ENCODE results near the gene LSAMP.
A peak's percentile ranks its signal among the peaks of the same experiment; 100 is the strongest.
"Not testable (repeated sequence)": the region's sequence is repeated elsewhere in the genome, so short reads cannot be mapped to it uniquely, and the experiment has no call there.

LSAMP gene

DNA sequence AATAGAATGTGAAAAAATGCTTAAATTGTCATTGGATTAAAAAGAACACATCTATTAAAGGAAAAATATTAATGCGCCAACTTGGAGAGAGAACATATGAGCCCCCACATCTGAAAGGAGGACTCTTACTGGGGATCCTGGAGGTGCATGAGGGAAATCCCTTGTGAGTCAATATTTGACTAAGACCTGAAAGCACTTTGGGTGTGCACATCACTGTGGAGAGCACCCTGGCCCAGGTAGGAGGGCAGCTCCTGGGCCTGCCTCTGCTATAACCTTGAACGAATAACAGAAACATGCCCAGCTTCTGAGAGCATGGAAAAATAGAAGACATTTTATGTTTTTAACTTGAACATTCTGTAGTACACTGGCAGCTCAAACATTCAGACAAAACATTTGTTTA, 622.2 kb downstream of the LSAMP start:
- no peak for DNase-seq

DNA sequence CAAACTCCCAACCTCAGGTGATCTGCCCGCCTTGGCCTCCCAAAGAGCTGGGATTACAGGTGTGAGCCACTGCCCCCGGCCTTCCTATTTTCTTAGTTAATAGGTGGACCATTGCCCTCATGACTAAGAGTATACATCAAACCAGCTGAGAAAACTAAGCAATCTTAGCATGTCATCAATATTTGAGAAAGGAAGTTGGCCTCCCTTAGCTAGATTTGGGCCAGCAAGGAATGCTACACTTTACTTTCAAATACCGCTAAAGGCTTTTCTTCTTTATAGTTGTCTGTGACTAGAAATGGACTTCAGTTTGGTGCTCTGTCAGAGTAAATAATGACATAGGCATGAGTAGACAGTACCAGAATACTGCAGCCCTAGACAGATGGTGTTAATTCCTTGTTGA, 622.7 kb downstream of the LSAMP start:
- DNase-seq: no peak

DNA sequence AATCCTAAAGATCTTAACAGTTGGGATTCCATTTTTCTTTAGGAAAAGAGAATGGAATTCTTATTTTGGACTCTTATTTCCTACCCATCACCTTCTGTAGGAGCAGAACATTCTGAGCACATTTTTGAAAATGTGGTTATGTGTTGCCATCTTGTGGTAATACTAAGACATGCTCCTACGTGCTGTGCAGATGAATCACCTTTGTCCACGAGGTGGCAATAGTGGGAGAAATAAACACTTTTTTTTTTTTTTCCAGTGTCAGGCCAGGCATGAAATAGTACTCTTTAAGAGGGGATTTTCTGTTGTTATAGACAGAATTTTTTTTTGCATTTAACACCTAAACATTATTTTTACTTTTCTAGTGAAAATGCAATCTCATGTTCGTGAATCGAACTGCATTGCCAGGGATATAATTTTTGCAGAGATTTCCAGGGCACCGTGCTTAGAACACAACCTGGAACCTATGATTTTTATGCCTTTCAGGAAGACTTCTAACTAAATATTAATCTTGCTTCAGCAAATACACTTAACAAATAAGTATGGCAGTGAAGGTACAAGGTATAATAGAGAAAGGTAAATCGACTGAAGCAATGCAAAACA, 625.4 kb downstream of the LSAMP start:
- peak; percentile 42 to 46 for DNase-seq

DNA sequence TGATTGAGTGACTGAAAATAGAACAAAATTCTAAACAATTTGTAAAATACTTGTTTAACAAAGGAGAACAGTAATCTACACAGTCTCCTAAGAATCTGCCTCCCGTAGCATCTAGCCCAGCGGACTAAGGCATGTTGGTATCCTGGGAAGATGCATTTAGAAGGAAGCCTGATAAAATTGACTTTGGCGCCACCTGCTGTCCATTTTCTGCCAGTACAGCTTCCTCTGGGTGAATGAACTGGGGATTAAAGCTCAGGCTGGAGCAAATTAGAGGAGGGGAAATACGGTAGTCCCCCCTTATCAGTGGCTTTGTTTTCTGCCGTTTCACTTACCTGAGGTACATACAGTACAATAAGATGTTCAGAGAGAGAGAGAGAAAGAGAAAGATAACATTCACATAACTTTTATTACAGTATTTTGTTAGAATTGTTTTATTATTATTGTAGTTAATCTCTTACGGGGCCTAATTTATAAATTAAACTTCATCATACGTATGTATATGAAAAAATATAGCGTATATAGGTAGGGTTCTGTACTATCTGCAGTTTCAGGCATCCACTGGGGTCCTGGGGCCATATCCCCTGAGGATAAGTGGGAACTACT, 630.4 kb downstream of the LSAMP start:
- peak; percentile 56 to 70 for DNase-seq

DNA sequence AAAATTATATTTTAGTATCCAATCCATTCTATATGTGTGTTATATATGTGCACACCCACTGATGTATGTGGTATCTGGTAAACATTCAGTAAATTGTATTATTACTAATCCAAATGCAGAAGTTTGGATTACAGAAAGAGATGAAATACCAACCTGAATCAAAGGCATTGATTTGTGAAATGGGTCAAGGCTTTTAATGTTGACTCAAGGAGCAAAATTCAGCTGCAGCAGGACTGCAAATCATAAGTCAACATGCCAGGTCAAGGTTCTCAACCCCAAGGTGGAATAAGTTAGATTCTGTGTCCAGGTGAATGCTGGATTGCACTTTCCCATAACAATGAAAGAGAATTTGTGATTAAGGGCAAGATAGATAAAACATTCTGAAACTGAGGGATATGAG, 631.3 kb downstream of the LSAMP start:
- DNase-seq: no peak

DNA sequence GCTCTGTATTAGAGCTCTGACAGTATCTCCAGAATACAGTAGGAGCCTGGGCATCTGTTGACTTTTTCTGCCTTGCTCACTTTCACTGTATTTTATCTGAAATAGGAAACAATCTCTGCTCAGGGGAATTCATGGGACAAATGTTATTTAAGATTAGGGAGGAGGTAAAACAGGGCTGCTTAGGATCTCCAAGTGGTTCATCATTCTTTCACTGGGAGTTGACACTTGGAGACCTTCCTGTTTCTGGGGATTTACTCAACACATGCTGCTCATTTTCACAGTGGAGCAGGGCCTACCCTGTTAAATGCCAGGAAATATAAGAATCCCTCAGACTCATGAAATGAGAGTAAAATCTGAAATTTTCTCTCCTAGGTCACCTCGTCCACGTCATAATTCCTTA, 636.5 kb downstream of the LSAMP start:
- DNase-seq: no peak

DNA sequence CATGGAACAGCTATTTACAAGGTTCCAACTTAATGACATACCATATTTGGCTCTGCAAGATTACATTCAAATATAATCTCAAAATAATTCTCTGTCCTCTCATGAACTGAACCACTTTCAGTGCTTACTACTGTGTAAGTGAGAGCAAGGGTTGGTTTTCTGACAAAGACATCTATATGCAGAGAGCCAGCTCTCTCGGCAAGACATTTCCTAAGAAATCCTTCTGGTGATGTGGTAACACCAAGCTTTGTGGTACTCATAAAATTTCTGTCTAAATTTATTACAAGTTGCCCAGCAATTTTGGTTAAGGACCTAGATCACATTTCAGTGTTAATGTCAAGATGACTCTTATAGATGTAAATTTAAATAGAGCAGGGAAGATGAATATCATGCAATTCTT, 637.0 kb downstream of the LSAMP start:
- no peak for DNase-seq

DNA sequence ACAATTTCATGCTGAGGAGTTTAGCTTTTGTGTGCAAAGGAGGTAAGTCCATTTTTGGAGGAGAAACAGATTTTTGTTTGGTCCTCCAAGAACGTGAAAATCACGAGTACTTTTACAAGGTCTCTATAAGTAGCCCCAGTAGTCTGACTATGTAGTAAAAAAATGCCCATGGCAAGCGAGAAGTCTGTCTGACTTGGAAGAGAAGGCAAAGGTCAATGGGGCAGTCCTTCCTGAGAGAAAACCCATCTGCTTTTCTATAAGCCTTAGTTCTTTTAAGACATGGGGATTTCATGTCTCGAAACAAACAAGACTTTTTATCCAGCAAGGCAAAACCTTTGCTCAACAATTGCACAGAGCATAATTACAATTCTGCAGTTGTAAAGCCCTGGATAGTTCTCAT, 638.8 kb downstream of the LSAMP start:
- no peak for DNase-seq

DNA sequence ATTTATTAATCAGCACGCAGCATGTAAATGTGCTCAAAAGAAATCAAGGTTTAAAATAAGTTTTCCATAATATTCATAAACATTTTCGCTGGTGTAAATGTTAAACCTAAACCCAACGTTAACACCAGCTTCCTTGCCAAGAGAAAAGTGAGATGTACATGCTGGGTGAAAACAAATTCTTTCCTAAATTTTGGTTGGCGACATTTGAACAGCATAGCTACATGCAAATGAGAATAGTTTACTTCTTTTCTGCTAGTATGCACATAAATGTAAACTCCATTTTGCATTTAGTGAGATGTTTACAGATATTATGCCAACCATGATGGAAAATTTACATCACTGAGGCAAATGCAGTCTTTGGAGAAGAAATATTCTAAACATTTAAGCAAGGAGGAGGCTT, 639.8 kb downstream of the LSAMP start:
- no peak for DNase-seq

DNA sequence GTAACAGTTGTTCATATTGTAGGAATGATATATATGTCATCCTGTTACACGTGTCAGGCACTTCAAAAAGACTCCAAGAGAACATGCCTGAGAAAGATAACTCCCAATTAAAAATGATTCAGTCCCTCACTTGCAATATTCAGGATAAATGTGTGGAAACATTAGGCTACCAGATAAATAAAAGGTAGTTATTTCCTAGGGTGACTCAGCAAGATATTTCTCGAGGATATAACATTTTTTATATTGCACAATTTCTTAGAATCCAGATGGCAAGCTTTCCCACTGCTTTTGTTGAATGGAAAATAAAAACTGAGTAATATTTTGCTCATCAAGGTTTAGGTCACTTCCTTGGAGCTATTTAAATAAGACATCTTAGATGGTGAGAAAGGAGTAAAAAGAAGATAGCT, 640.6 kb downstream of the LSAMP start:
- no peak for DNase-seq

DNA sequence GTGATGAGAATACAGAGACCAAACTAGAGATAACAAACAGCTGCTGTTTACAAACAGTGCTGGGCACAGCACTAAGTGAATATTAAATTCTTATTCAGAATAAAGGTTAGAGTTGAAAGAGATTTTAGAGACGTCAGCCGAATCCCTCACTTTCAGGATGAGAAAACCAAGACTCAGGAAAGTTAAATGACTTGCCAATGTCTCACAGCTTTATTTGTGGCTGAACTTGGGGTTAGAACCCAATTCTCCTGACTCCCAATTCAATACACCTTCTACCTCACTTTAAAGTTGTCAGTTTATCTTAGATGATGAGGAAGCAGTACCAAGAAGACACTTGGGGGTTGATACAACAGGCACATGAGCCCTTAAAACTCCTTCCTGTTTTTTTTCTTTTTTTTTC, 641.1 kb downstream of the LSAMP start:
- no peak for DNase-seq

DNA sequence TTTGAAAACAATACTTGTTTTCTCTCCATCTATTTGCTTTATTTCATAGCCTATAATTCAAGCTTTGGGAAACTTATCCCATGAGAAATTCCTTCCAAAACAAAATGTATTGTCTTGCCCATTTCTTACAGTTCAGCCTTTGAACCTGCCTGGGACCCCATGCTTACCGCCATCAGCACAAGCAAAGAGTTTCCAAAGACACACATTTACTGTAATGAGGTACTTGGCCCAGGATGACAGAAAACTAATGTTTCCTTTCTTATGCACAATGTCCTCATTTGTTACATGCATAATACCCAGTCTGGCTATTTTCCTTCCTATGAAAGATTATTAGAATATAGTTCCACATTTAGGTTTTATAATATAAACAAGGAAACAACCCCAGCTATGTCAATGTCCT, 641.6 kb downstream of the LSAMP start:
- no peak for DNase-seq

DNA sequence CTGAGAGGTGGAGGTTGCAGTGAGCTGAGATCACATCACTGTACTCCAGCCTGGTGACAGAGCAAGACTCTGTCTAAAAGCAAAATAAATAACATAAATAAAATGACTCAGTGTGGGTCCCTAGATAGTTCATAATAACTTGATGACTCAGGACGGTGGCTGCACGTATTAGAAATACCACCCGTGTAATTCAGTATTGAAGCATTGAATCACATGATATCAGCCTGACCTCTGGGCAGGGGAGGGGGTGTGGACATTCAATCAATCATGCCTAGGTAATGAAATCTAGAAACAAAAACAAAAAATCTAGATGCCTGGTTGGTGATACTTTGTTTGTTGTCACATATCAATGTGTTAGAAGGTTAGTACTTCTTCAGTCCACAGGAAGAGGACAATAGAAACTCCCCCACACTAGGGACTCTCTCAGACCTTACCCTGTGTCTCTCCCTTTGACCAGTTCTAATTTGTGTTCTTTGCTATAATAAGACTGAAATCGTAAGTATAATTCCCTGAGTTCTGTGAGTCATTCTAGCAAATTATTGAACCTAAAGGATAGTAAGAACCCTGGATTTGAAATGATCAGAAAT, 644.7 kb downstream of the LSAMP start:
- DNase-seq: no peak

DNA sequence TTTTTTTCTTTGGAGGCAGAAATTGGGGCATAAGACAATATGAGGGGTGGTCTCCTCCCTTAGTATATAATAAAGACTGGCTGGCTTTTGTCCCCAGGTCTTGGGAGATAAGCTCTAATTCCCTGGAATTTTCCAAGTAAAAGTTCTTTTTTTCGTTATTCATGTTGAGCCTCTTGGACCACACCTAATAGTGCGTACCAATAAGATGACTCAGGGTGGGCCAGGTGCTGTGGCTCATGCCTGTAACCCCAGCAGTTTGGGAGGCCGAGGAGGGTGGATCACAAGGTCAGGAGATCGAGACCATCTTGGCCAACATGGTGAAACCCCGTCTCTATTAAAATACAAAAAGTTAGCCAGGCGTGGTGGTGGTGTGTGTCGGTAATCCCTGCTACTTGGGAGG, 645.2 kb downstream of the LSAMP start:
- not testable (repeated sequence) for DNase-seq

DNA sequence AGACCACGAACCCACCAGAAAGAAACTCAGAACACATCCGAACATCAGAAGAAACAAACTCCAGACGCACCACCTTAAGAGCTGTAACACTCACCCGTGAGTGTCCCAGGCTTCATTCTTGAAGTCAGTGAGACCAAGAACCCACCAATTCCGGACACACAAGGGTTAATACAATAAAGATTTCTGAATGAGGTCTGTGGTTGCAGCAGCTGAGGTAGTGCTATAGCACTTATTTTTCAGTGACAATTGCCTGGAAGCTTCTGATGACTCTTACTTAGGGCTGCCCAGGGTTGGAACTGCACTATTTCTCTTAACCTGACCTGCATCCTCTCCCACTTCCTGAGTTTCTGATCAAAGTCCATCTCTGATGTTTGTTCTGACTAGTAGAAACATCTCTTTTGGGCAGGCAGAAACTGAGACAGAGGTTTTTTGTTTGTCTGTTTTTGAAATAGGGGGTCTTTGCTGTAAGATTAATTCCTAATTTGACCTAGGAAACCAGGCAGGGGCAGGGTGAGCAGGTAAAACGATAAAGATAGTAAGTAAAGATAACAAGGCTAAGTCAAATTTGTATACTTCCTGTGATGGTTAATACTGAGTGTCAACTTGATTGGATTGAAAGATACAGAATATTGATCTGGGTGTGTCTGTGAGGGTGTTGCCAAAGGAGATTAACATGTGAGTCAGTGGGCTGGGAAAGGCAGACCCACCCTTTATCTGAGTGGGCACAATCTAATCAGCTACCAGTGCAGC, 652.9 kb downstream of the LSAMP start:
- no peak for DNase-seq

DNA sequence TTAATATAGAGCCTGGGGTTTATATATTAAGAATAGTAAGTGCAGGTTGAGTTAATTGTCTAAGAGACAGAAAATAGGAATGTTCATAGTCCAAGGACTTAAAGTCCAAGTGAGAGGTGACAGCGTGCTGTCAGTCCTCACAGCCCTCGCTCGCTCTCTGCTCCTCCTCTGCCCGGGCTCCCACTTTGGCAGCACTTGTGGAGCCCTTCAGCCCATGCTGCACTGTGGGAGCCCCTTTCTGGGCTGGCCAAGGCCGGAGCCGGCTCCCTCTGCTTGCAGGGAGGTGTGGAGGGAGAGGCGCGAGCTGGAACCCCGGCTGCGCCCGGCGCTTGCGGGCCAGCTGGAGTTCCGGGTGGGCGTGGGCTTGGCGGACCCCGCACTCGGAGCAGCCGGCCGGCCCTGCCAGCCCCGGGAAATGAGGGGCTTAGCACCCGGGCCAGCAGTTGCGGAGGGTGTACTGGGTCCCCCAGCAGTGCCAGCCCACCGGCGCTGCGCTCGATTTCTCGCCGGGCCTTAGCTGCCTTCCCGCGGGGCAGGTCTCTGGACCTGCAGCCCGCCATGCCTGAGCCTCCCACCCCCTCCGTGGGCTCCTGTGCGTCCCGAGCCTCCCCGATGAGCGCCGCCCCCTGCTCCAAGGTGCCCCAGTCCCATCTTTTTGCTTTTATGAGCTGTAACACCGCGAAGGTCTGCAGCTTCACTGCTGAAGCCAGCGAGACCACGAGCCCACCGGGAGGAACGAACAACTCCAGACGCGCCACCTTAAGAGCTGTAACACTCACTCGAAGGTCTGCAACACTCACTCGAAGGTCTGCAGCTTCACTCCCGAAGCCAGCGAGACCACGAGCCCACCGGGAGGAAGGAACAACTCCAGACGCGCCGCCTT, 653.8 kb downstream of the LSAMP start:
- not testable (repeated sequence) for DNase-seq

DNA sequence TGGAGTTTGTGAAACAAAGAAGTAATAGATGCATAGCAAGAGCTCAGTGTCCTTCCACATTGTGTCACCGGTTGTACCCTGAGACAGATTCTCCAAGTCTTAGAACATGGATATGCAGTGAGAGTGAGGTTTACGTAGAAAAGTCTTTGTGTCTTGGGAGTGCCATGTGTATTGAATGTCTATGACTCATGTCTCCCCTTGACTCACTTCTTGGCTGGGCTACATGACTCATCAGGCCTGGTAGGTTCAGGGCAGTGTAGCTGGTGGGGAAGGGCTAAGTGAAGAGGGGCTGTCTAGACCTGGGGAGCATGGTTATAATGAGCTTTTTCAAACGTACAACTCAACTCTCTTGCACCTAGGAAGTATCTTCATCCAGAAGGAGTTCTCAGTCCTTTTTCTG, 654.5 kb downstream of the LSAMP start:
- peak; percentile 46 to 53 for DNase-seq

DNA sequence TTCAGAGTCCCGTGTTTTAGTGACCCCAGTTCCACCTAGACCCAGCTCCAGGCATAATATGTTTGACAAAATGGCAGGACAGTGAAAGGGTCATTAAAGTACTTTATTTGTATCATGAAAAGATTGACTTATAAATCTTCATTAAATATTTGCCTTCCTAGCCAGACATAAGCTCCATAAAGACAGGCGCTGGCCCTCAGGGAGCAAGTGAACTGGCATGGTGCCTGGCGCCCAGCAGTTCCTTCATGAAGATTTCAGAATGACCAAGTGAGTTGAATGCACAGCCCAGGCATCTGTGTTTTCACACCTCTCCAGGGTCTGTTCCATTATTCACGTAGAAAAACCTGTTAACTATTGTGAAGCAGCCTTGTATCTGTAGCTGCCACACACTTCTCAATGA, 655.8 kb downstream of the LSAMP start:
- no peak for DNase-seq

DNA sequence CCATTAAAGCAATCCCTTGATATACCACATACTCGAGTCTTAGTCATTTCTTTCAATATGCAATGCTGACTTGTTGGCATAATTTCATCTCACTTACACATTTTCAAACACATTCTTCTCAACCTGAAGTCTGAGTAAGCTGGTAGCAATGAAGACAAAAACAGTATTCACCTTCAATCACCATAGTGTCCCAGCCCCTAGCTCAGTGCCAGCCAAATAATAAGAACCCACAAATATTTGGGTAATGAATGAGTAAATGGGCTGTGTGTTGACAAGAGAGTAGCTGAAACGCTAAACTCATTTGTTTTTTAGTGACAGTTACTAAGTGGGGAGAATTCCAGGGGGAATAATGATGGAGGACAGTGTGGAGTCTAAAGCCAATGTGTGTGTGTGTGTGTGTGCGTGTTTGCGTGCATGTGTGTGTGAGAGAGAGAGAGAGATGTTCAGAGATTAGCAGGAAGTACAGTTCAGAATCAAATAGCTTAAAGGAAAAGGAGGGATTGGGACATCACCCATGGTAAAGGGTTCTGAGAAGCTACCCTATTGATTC, 656.3 kb downstream of the LSAMP start:
- DNase-seq: no peak

DNA sequence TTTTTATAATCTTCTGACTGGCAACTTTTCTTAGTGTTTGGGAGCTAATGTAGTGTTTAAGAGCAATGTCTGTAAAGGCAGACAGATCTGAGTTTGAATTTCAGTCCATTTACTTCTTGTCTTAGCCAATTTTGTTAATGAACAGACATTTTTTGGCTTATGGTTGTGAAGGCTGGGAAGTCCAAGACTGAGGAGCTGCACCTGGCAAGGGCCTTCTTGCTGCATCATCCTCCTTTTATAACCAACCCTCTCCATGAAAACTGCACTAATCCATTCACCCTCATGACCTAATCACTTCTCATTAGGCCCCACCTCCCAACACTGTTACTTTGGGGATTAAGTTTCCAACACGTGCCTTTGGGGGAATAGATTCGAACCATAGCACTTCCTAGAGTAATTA, 657.5 kb downstream of the LSAMP start:
- DNase-seq: no peak

DNA sequence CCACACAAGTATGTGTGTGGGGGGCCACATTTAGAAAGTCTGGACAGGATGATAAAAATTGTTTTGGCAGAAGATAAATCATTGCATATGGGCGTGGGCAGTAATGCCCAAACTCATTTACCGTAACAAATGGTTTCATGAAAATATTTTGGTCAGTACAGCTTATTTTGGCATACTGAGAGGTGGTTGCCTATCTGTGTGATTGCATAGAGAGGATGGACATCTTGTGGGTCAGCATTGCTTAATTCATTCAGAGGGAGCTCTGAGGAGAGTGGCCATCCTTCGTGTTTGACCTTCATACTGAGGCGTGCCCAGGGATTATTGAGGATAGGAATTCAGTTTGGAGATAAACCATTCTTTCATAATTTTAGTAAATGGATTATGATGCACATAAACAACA, 659.5 kb downstream of the LSAMP start:
- no peak for DNase-seq

DNA sequence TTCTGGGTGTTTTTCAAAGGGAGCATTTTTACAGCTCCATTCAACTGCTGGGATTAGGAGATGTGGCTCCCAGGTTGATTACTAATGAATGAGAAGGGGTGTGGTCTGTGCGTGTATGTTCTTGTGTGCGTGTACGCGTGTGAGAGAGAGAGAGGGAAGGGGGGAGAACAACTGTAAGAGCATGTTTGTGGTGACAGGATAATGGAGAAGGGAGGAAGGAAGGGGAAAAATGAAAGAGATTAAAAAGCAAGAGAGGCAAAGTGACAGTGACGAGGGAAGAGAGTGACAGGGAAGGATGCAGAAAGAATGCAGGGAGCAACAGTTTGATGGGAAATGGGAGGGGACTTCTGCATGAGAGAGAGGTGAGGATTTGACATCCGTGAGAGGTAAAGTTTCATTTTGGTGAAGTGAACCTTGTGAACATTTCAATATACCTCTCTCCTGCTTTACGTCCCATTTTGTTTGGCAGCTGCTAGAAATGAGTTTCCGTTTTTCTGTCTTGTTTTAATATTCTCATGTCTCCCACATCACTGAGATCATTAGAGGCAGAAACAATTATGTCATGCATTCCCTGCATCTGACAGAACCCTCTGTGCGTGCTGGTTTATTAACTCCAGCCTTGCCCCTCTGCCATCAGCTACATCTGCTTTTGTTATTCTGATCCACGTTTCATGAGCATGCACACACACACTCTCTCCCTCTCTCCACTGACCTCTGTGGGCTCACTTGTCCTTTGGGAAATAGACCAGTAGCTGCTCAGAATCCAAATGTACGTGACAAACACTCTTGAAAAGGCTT, 660.3 kb downstream of the LSAMP start:
- DNase-seq: no peak
